Astrocyte of the cerebellum (primary cell): ENCODE data around the gene SELENOO.

ENCODE experiments used
- DNase-seq: peaks from one replicate; pipeline ENCODE4 v3.0.0-alpha.2; 2011; ENCODE audit warnings: low read depth
- H3K4me3 ChIP-seq: 2 replicates; pipeline ENCODE4 v1.5.1; 2011; ENCODE audit warnings: mild to moderate bottlenecking, low read depth, low read length, moderate library complexity
- CTCF ChIP-seq: IDR thresholded peaks from 2 replicates; pipeline ENCODE4 v1.5.1; 2012; ENCODE audit warnings: low read length, low read depth, moderate library complexity, mild to moderate bottlenecking; ENCODE audit errors: missing control alignments
- in situ Hi-C: cut with HindIII; loops from 2 replicates; pipeline ENCODE4 v1.10.0; 2017; ENCODE audit warnings: low sequenced_read_pairs

The SELENOO gene

DNA sequence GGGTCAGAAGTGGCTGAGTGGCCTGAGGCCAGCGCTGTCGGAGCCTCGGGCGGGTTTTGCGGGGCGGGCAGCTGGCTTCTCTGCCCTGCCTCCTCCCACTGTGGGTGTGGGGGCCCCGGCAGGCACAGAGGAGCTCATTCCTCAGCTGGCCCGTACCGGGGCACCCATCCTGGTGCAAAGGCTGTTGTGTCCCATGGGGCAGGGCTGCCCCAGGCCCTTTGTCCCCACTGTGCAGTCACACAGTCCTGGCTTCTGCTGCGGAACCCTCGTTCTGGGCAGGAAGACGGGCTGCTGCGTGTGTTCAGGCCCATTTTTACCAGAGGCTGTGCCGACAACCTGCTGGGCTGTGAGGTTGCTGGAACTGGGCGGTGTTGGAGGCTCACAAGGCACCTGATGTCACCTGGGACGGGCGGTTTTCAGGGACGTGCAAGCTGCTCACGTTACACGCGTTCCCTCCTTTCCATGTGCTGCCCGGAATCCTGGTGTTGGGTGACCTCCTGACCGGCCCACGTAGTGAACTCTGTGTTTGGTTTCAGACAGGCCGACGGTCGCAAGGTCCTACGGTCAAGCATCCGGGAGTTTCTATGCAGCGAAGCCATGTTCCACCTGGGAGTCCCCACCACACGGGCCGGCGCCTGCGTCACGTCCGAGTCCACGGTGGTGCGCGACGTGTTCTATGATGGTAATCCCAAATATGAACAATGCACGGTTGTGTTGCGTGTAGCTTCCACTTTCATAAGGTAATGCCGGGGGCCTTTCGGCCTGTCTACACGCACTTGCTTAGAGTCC is 5.2 kb downstream of the SELENOO start:
- no peak overlapping the region for H3K4me3 ChIP-seq
- no peak for TF ChIP-seq CTCF
- DNase-seq, result no peak
- in situ Hi-C loops, result no loop called here

- in situ Hi-C loops, result no loop called here
- DNase-seq, result no peak
- H3K4me3 ChIP-seq, result no peak overlapping the region
- peak; percentile 51 for TF ChIP-seq CTCF
These were observed 5.8 kb downstream of the SELENOO start for GRCh38 chr22:50206599-50206998.

DNA sequence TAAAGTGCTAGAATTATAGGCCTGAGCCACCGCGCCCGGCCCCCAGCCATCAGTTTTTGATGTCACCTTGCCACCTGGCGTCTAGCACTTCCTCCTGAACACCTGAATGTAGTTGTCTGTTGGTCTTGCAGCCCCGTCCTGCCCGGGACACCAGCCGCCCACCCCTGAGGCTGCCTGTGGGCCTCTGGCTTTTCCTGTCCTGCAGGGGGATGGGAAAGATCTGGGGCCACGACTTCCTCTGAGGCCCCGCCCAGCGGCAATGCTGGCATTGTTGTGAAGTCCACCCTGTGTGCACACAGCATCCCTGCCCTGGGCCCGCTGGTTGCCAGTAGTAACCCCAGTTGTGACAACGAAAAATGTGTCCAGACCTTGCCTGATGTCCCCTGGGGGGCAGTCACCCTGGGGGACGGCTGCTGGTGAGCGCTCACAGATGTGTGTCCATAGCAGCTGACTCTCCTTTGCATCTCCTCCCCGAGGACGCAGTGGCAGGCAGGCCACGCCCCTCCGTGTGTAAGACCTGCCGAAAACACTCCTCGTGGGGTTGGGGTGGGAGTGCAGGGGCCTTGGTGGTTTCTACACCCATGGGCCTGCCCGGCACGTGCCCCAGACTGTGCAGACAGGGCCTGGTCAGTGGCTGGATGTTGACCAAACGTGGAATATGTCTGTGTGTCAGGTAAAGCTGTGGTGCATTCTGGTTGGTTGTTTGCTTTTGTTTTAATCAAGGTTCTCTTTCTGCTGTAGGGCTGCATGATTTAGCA is 6.8 kb downstream of the SELENOO start:
- TF ChIP-seq CTCF, result no peak
- no peak overlapping the region for H3K4me3 ChIP-seq
- no peak for DNase-seq
- in situ Hi-C loops, result no loop called here

- no peak for DNase-seq
- no peak overlapping the region for H3K4me3 ChIP-seq
- in situ Hi-C loops, result no loop called here
- no peak for TF ChIP-seq CTCF
These were observed 7.7 kb downstream of the SELENOO start for GRCh38 chr22:50208430-50208938.

DNA sequence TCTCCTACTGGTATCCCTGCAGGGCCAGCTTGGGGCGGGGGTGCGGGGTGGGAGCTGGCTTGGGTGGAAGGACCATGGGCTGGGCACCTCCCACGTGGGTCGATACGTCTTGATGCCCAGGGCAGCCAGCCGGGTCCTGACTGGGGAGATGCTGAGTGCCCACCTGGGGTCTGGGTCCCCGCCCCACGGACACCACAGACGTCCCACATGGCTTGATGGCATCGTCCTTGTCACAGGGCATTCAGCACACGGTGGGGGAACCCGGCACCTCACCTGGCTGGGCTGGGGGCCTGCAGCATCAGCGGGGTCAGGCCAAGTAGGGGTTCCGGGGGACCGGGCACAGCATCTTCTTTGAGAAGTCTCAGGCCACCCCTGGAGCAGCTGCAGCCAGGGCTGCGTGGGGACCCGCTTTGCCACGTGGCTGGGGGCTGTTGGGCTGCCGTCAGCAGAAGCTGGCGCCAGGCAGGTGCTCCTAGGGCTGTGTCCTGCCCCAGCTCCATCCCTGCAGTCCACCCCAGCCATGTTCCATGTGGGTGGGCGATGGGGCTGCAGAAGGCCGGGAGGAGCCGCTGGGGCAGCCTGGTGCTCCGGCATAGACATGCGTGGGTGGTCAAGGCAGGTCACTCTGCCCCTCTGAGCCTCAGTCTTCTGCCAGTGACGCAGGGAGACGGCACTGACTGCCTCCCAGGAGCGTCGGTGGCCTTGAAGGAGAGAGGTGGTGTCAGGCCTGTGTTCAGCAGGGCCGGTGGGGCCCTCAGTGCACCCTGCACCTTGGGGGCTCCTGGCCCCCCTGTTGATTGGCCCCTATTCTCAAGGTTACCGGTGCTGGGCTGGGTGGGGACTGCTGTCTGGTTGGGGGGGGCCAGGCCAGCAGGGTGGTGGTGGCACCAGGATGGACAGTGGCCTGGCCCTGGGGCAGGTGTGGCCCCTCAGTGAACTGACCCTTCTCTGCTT is 8.4 kb downstream of the SELENOO start:
- in situ Hi-C loops, result no loop called here
- H3K4me3 ChIP-seq, result no peak overlapping the region
- no peak for DNase-seq
- TF ChIP-seq CTCF, result no peak

DNA sequence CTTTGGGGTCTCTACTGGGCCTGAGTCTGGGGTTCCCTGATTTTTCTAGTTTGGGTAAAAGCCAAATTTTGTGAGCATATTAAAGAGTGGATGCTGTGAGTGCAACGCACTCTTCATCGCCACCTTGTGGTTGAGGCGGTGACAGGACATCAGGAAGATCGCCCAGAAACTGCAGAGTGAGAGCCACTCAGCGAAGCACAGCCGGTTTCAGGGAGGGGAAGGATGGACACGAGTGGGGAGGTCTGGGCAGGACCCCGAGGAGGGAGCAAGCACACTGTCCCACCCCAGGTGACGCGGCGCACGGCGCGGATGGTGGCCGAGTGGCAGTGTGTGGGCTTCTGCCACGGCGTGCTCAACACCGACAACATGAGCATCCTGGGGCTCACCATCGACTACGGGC is 9.1 kb downstream of the SELENOO start:
- in situ Hi-C loops, result no loop called here
- TF ChIP-seq CTCF, result peak; percentile 94

More for the DNA sequence above, 9.1 kb downstream of the SELENOO start:
- peak; percentile 45 for DNase-seq
- H3K4me3 ChIP-seq, result no peak overlapping the region
